GM12878 (cell line): ENCODE data around the gene RALGAPA1. TPM values are rescaled to one million over a fixed set of nuclear protein-coding genes. Genes with fewer than 3 reads are reported as not detected.

Experiments
- ATAC-seq: fragments of 200-7000 bp; cut with Tn5 transposase; 3 replicates; pipeline ENCODE4 v1.9.1; 2020; ENCODE audit warnings: mild to moderate bottlenecking, moderate library complexity
- BruUV-seq: library from RNA; stranded (reverse); fragments of 400-500 nt; replicated peaks from 2 replicates; lab custom pipeline; 2021; lab: Mats Ljungman, UMichigan
- CTCF ChIA-PET: fragments of 300-600 bp; sonication (Branson Sonifier 250); formaldehyde crosslinking; extraction: SDS; loops from one replicate; lab custom pipeline; 2021; ENCODE audit warnings: inconsistent platforms; lab: Yijun Ruan, JAX
- POLR2A ChIA-PET: fragments of 350-600 bp; formaldehyde crosslinking; extraction: SDS; loops from one replicate; lab custom pipeline; 2021; ENCODE audit warnings: inconsistent platforms; lab: Charles Lee
- RAD21 ChIA-PET: fragments of 300-600 bp; sonication (Branson Sonifier 250); formaldehyde crosslinking; loops from one replicate; lab custom pipeline; 2023; ENCODE audit warnings: antibody characterized with exemption; ENCODE audit not compliant: unreplicated experiment; lab: Charles Lee
- SMC1A ChIA-PET: fragments of 300-600 bp; sonication (Branson Sonifier 250); formaldehyde crosslinking; loops from one replicate; lab custom pipeline; 2023; ENCODE audit not compliant: unreplicated experiment, uncharacterized antibody; lab: Charles Lee
- DNase-seq: peaks from one replicate; pipeline ENCODE4 v3.0.0-alpha.2; 2011; ENCODE audit warnings: low read depth, low spot score
- FAIRE-seq: peaks from 3 replicates; lab custom pipeline; 2011; peaks lifted over from hg19 to GRCh38; lab: Jason Lieb, UNC
- H2AFZ ChIP-seq: 2 replicates; pipeline ENCODE4 v1.6.0; 2011; ENCODE audit warnings: low read depth, low read length, control low read depth; ENCODE audit not compliant: control insufficient read depth
- H3K27ac ChIP-seq: 2 replicates; pipeline ENCODE4 v1.5.1; 2011; ENCODE audit warnings: control low read depth; ENCODE audit not compliant: control insufficient read depth, insufficient read depth
- H3K27me3 ChIP-seq, 2 experiments: replicated peaks in 1 of 2; 2 replicates each; pipeline versions ENCODE4 v1.6.0 to v1.6.1; 2011; ENCODE audit warnings: low read length in 1 of 2; ENCODE audit not compliant: control insufficient read depth in 2 of 2, insufficient read depth in 2 of 2
- H3K36me3 ChIP-seq, 2 experiments: 2 replicates each; pipeline ENCODE4 v1.5.1; 2011; ENCODE audit warnings: low read length in 1 of 2; ENCODE audit not compliant: control insufficient read depth in 2 of 2, insufficient read depth in 2 of 2
- H3K4me1 ChIP-seq: 2 replicates; pipeline ENCODE4 v1.6.1; 2011; ENCODE audit warnings: mild to moderate bottlenecking, low read length, moderate library complexity, mixed read lengths; ENCODE audit not compliant: control insufficient read depth, insufficient read depth
- H3K4me2 ChIP-seq: 2 replicates; pipeline ENCODE4 v1.6.0; 2011; ENCODE audit warnings: control low read depth; ENCODE audit not compliant: control insufficient read depth, insufficient read depth
- H3K4me3 ChIP-seq: fragments of 200-600 bp; sonication (generic); 2 replicates; pipeline ENCODE4 v1.5.1; 2016
- H3K79me2 ChIP-seq: 2 replicates; pipeline ENCODE4 v1.6.0; 2011; ENCODE audit warnings: low read length; ENCODE audit not compliant: control insufficient read depth, insufficient read depth
- H3K9ac ChIP-seq: 2 replicates; pipeline ENCODE4 v1.8.0; 2011; ENCODE audit warnings: low read length, control low read depth, mixed read lengths; ENCODE audit not compliant: control insufficient read depth, insufficient read depth
- H3K9me3 ChIP-seq: replicated peaks from 3 replicates; pipeline ENCODE4 v1.5.1; 2011; ENCODE audit warnings: mild to moderate bottlenecking, low read length; ENCODE audit not compliant: control insufficient read depth, insufficient read depth
- H4K20me1 ChIP-seq: 2 replicates; pipeline ENCODE4 v1.6.0; 2011; ENCODE audit not compliant: control insufficient read depth, insufficient read depth
- HDAC6 ChIP-seq: fragments of 200-600 bp; sonication (generic); IDR thresholded peaks from one replicate; pipeline ENCODE4 v1.8.0; 2017; ENCODE audit warnings: antibody characterized with exemption; ENCODE audit not compliant: unreplicated experiment
- IKZF2 ChIP-seq, 2 experiments: fragments of 450-650 bp; IDR thresholded peaks; 2 replicates each; pipeline ENCODE4 v1.6.1; 2017; ENCODE audit warnings: mild to moderate bottlenecking in 2 of 2, moderate library complexity in 2 of 2
- JUNB ChIP-seq: IDR thresholded peaks from 2 replicates; pipeline ENCODE4 v1.6.1; 2016; ENCODE audit warnings: antibody characterized with exemption, mild to moderate bottlenecking
- POLR2AphosphoS5 ChIP-seq: IDR thresholded peaks from 2 replicates; pipeline ENCODE4 v1.6.1; 2011; ENCODE audit warnings: mild to moderate bottlenecking, low read length, inconsistent platforms
- RFX5 ChIP-seq: IDR thresholded peaks from 2 replicates; pipeline ENCODE4 v1.6.1; 2011; ENCODE audit warnings: low read depth, low read length, improper control_type of control experiment
- WGBS: methylation state at CpG from one replicate; pipeline ENCODE4 v1.1.6; 2016; ENCODE audit warnings: low lambda C conversion rate; ENCODE audit not compliant: insufficient replicate concordance, insufficient coverage; ENCODE audit errors: missing lambda C conversion rate; 5-methylcytosine and 5-hydroxymethylcytosine counted together
- in situ Hi-C: fragments of 300-500 bp; cut with MboI; formaldehyde crosslinking; loops from 9 replicates; pipeline ENCODE4 v1.14.3; 2018; ENCODE audit warnings: mixed read lengths
- intact Hi-C: fragments of 100-400 bp; cut with micrococcal nuclease; formaldehyde crosslinking; loops from one replicate; pipeline ENCODE4 v1.14.2; 2022; ENCODE audit not compliant: unreplicated experiment
- polyA plus RNA-seq, 11 experiments: library from polyadenylated mRNA; depleted of rRNA in 4 of 11; unstranded in 6 of 11; stranded (reverse) in 5 of 11; fragments of >200 nt; fragmentation: Nextera tagmentation in 4 of 11; fragmentation: Illumina TruSeq in 1 of 11; extraction: Ambion mirVana in 4 of 11; extraction: Trizol in 1 of 11; gene quantifications; 1 replicate in 1 of 11; 2 replicates in 10 of 11; pipeline versions ENCODE4 v1.2.1 to v1.2.3, GENCODE V29; 2011 to 2016; ENCODE audit warnings: inconsistent platforms in 2 of 11, missing spikeins in 2 of 11, low read depth in 1 of 11
- total RNA-seq, 4 experiments: library from RNA; depleted of rRNA in 3 of 4; stranded (reverse); fragments of >200 nt in 3 of 4; fragmentation: Illumina TruSeq in 1 of 4; extraction: Trizol in 1 of 4; gene quantifications; 2 replicates each; pipeline versions ENCODE4 v1.2.1 to v1.2.3, GENCODE V29; 2013 to 2021
- TF ChIP-seq, protein P1 (sequence below): IDR thresholded peaks from 2 replicates; pipeline ENCODE4 v1.6.1; 2012; ENCODE audit warnings: low read length, inconsistent platforms
- TF ChIP-seq, protein P2 (sequence below): IDR thresholded peaks from 2 replicates; pipeline ENCODE4 v1.6.1; 2012; ENCODE audit warnings: low read depth, low read length, improper control_type of control experiment

RALGAPA1 gene
- total and polyA plus RNA-seq, 10 of the 15 experiments (the other 5 are each of a cell fraction or from before 2014, with no cell fraction given) = 5.6 to 26.7 (median 14.7) TPM

- ChIA-PET SMC1A (no interaction called here), CTCF (interaction anchor here (1.0 kb wide), 1 partner anchor 19 kb away, joined by 3 read pairs; no protein-coding TSS in a partner anchor), POLR2A (no interaction called here), RAD21 (no interaction called here)
- DNase-seq = no peak
- TF ChIP-seq, protein P1, sequence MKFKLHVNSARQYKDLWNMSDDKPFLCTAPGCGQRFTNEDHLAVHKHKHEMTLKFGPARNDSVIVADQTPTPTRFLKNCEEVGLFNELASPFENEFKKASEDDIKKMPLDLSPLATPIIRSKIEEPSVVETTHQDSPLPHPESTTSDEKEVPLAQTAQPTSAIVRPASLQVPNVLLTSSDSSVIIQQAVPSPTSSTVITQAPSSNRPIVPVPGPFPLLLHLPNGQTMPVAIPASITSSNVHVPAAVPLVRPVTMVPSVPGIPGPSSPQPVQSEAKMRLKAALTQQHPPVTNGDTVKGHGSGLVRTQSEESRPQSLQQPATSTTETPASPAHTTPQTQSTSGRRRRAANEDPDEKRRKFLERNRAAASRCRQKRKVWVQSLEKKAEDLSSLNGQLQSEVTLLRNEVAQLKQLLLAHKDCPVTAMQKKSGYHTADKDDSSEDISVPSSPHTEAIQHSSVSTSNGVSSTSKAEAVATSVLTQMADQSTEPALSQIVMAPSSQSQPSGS = no peak
- TF ChIP-seq, protein P2, sequence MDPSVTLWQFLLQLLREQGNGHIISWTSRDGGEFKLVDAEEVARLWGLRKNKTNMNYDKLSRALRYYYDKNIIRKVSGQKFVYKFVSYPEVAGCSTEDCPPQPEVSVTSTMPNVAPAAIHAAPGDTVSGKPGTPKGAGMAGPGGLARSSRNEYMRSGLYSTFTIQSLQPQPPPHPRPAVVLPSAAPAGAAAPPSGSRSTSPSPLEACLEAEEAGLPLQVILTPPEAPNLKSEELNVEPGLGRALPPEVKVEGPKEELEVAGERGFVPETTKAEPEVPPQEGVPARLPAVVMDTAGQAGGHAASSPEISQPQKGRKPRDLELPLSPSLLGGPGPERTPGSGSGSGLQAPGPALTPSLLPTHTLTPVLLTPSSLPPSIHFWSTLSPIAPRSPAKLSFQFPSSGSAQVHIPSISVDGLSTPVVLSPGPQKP = no peak
- TF ChIP-seq RFX5 = no peak
- TF ChIP-seq IKZF2 (IDR thresholded peaks at IDR 0.05) = no peak
- no peak for TF ChIP-seq POLR2AphosphoS5
- TF ChIP-seq HDAC6 = no peak
- no peak for TF ChIP-seq JUNB
- H3K27me3 ChIP-seq = no peaks in the 10 kb centered on the region
- no peak for ATAC-seq
- no peak overlapping the region for H2AFZ ChIP-seq
- no peaks in the 10 kb centered on the region for H3K36me3 ChIP-seq
- no TSS peak for BruUV-seq
- H3K4me3 ChIP-seq = no peak overlapping the region
- no peaks in the 10 kb centered on the region for H3K9me3 ChIP-seq
- in situ Hi-C loops (no loop called here), intact Hi-C loops (no loop called here)
- H3K27ac ChIP-seq = no peak overlapping the region
- H3K4me2 ChIP-seq = no peak overlapping the region
- WGBS = 1% methylated on average over 4 of the region's 4 CpGs
- no peaks in the 10 kb centered on the region for H3K79me2 ChIP-seq
- no peaks in the 10 kb centered on the region for H3K4me1 ChIP-seq
- no peak overlapping the region for H3K9ac ChIP-seq
- H4K20me1 ChIP-seq = no peaks in the 10 kb centered on the region
- FAIRE-seq = no peak
Measured at GRCh38 chr14:35512765-35513164, 296.3 kb downstream of the RALGAPA1 start.
